GM18502 (cell line): Measurements from ENCODE around the gene ARFGAP3.

Experiments used
- ATAC-seq: cut with Tn5 transposase; IDR thresholded peaks from one replicate; pipeline ENCODE4 v1.9.1; 2021; ENCODE audit warnings: mild to moderate bottlenecking; ENCODE audit not compliant: unreplicated experiment, poor library complexity

ARFGAP3 gene

GRCh38 chr22:42885446-42885845 is 28.4 kb upstream of the ARFGAP3 start:
- no peak for ATAC-seq

DNA sequence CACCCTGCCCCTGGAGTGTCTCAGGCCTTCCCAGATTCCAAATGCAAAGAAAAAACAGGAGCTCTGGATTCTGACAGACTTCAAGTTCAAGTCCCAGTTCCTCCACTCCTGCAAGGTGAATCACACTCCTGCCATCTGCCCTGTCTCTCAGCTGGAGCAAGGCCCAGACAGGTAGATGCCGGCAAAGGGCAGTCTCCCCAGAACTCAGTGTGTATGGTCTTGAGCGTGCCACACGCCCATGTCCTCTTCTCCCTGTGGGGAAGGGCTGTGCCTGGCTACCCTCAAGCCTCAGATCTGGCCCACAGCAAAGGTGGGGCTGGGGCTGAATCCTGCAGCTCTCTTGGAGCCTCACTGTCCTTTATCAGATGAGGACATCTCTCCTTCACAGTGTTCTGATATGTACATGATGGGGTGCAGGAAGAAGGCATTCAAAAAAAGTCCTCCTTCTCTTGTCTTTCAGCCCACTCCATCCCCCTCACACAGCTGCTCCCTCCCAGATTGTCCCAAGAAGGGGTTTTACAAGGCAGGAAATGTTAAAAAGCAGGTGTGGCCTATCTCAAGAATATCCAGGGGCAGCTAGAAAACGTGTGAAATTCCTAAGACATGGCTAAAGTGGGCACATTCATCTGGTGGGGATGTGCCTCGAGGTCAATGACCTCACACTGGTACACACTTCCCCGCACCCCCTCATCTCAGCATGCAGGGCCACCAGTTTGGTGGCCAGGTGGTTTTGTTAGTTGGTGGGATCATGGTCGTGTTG is 27.7 kb upstream of the ARFGAP3 start:
- no peak for ATAC-seq

DNA sequence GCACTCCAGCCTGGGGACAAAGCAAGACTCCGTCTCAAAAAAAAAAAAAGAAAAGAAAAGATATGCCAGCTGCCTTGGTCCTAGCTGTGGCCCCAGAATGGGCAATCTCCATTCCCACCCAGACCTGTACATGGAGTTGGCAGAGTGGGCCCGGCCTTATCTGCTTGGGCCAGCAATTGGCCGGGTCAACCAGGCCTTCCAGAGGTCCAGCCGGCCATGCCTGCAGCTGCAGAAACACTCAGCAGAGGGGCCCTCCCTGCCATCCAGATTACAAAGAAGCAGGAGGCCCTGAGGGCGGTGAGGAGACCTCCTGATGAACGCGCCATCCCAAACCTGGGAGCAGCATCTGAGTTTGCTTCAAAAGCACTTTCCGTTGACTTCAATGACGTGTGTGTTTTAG is 26.9 kb upstream of the ARFGAP3 start:
- ATAC-seq = no peak

DNA sequence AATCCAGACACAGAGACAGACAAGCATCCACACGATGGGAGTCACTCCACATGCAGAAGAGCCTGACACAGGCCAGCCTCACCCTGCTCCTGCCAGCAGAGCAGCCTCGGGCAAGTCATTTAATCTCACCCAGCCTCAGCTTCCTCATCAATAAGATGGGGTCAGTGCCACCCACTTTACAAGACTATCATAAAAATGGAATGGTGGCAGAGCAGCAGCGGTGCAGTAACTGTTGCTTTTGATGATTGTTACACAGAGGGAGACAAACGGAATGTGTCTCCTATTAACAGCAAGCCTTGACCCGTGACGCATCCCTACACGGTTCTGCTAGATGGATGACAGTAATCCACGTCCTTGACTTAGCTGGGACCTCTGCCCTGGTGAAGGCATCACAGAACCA is 26.0 kb upstream of the ARFGAP3 start:
- no peak for ATAC-seq

- no peak for ATAC-seq
These were observed 25.0 kb upstream of the ARFGAP3 start for GRCh38 chr22:42881982-42882656.

DNA sequence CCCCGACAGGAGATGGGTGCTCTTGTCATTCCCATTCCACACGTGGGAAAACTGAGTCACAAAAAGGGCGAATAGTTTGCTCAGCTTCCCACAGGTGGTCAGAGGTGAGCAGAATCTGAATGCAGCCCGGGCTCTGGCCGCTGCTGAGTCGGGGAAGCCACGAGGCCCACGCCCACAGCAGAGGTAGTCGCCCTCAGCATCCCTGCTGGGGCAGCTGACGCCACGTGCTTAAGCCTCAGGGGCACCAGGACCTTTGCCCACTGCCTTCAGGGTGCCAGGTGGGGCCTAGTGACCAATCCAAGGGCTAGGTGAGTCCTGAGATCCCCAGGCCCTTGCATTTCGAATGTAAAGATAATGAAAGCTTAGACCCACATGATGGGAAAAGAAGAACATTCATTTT is 24.2 kb upstream of the ARFGAP3 start:
- ATAC-seq = no peak

GRCh38 chr22:42880815-42881214 is 23.7 kb upstream of the ARFGAP3 start:
- no peak for ATAC-seq

GRCh38 chr22:42879371-42880021 is 22.4 kb upstream of the ARFGAP3 start:
- ATAC-seq = no peak

- no peak for ATAC-seq
These were observed 21.7 kb upstream of the ARFGAP3 start for GRCh38 chr22:42878561-42879305.

DNA sequence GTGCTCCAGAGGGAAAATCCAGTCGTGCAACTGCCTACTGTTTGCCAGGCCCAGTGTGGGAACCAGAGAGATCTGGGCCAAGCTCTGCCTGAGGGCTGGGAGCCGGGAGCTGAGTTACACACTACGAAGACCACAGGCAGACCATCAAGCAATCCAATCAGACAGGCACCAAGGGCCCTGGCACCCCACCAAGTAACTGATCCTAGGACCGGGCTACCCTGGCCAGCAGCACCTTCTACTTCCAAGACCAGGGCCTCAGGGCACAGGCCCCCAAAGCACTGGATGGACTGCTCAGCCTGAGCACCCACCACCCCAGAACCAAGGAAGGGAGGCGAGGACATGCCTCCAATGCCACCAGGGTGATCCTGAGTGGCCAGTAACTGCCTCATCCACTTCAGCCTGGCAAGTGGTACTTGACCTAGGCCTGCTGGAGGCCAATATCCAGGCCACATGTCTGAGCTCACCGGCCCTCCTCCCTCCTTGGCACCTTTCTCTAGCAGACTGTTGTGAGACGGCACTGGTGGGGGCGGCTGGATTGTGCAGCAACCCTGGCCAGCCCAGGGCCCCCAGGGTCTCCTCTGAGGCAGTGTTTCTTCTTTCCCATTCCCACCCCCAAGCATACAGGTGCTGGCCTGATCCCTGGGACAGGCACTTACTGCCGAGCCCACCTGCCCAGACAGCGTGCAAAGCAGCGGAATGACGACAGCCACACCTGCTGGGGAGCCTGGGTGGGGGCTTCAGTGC is 20.7 kb upstream of the ARFGAP3 start:
- ATAC-seq = no peak

- no peak for ATAC-seq
These were observed 20.1 kb upstream of the ARFGAP3 start for GRCh38 chr22:42877158-42877557.

DNA sequence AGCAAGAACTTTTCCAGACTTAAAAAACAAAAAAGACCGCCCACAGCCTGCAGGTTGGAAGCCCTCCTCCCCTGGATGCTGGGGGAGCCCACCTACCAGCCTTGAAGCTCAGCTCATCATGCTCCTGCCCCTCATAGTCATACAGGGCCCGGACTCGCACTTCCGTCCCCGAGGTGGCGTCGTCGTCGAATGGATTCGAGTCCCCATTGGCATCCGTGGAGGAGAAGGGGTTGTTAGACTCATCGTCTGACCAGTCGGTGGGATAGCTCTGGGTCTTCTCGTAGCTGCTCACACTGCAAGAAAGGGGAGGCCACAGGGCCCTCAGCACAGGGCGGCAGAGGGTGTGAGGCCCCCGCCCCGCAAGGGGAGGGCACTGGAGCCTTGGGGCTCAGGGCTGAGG is 19.0 kb upstream of the ARFGAP3 start:
- no peak for ATAC-seq

GRCh38 chr22:42874010-42874409 is 16.9 kb upstream of the ARFGAP3 start:
- ATAC-seq = no peak

DNA sequence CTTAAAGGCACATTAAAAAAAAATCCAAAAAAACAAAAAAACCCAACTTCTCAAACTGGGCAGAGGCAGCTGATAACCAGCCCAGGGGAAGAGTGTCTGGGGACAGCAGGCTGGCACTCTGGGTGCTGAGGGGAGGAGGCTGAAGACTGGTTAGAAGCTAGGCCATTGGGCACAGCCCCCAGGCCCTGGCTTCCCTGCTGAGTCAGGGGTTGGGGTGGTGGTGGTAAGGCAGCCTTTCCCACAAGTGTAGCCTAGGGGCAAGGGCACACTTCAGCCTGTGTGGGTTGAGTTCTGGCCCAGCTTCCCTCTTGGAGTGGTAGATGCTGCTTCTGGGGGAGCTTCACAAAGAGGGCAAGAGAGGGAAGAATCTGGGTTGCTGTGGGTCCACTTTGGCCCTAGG is 16.3 kb upstream of the ARFGAP3 start:
- no peak for ATAC-seq

DNA sequence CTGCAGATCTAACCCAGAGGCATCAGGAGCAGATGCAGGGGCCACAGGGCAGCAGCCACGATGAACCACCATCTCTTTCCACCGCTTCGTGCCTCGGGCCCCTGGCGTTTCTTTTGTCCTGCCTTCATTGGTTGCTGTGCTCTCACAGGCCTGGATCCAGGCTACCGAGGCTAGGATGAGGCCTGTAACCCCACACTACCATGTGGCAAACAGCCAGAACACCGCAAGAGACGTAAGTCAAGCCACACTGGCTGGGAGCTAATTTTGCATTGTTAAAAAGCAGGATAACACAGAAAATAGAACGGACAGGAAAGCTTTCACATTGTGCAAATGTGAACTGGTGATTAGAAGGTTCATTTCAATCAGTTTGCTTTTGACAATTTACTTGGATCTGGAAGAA is 15.7 kb upstream of the ARFGAP3 start:
- ATAC-seq = no peak

- no peak for ATAC-seq
These were observed 14.3 kb upstream of the ARFGAP3 start for GRCh38 chr22:42871146-42872050.

GRCh38 chr22:42869888-42870480 is 12.9 kb upstream of the ARFGAP3 start:
- no peak for ATAC-seq

- no peak for ATAC-seq
These were observed 12.4 kb upstream of the ARFGAP3 start for GRCh38 chr22:42869463-42869862.

DNA sequence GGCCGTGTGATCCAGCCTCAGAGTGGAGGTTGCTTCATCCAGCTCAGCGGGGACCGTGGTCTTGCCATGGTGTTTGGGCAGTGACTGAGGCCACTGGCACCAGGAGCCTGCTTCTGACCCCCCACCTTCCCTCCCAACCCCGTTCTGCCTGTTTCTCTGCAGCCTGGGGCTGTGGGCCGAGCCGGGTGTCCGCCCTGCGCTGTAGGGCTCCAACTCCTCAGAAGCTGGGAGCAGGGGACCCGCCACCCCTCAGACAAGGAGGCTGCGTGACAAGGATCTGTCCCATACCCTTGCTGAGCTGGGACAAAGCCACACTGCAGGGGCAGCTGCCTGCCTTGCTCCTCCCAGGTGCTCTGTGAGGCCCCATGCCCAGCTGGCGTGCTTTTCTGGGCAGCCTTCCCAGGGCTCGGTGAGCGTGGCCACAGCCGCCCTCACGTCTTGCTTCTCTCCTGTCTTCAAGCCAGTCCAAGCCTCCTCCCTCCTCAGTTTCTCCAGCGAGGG is 11.7 kb upstream of the ARFGAP3 start:
- no peak for ATAC-seq
